Breast epithelium (tissue), 3 donors: ENCODE results near the gene HMGCLL1.

ENCODE experiments used
- CTCF ChIP-seq, 3 donors: fragments of 450-650 bp; IDR thresholded peaks; one replicate each; pipeline ENCODE4 v1.5.1; 2016 to 2017; ENCODE audit warnings: antibody characterized with exemption in 3 of 3, mild to moderate bottlenecking in 3 of 3, moderate library complexity in 3 of 3
- POLR2A ChIP-seq: fragments of 450-650 bp; IDR thresholded peaks from one replicate; pipeline ENCODE4 v1.6.1; 2016; ENCODE audit warnings: antibody characterized with exemption, mild to moderate bottlenecking, moderate library complexity
- POLR2AphosphoS5 ChIP-seq, 3 donors: sonication (generic); formaldehyde crosslinking; IDR thresholded peaks; one replicate each; pipeline ENCODE4 v1.6.1; 2017; ENCODE audit warnings: antibody characterized with exemption in 3 of 3

GRCh38 chr6:55578537-55579363, at the start of gene HMGCLL1:
- TF ChIP-seq CTCF (IDR thresholded peaks at IDR 0.05) (no peak), POLR2A (no peak), POLR2AphosphoS5 (IDR thresholded peaks at IDR 0.05) (no peak)
